Glomerular visceral epithelial cell (primary cell): Measurements from ENCODE around the gene HDAC4.

Experiments used
- DNase-seq: peaks from one replicate; pipeline ENCODE4 v3.0.0-alpha.2; 2016; ENCODE audit errors: extremely low spot score

HDAC4 gene

DNA sequence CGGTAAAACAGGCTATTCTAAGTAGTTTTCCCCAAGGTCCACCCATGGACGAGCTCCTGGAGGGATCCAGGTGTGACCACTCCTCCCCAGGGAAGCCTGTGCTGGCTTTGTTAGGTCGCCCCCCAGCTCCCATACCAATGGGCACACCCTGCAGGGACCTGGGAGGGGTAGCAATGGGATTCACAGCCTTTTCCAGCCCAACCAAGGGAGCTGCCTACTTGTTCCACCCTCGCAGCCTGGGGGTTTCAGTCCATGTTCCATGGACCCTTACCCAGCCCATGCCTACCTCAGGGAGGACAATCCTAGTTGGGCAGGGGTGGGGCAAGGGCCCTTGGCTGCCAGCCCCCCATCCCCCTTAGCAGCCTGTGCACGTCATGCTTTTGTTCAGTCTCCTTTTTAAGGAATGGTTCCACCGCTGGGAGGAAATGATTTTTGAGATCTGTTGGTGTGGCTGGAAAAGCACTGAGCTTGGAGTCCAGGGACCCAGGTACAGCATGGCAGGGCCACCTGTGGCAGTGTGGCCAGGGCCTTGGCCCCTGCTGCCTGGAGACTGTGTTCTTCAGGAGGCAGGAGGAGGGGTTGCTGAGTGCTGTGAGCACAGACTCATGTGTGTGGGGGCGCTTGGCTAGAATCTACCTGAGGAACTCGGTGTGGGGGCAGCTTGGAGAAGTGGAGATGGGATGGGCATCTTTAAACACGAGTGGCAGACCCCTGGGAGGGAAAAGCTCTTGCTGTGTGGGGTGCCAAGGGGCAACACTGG is 386.2 kb downstream of the HDAC4 start:
- DNase-seq: no peak

DNA sequence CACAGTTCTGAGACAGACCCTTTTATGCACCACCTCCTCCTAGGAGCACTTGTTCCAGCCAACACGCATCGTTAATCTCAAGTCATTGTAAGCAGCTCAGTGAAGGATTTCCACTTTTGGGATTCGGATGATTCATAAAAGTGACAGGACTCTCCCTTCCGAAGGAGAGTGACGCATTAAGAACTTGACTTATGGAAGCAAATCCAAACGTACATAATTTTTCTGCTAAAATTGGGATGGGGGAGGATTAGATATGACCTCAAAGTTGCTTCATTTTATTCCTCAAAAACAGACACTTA is 387.2 kb downstream of the HDAC4 start:
- DNase-seq: peak; percentile 10

DNA sequence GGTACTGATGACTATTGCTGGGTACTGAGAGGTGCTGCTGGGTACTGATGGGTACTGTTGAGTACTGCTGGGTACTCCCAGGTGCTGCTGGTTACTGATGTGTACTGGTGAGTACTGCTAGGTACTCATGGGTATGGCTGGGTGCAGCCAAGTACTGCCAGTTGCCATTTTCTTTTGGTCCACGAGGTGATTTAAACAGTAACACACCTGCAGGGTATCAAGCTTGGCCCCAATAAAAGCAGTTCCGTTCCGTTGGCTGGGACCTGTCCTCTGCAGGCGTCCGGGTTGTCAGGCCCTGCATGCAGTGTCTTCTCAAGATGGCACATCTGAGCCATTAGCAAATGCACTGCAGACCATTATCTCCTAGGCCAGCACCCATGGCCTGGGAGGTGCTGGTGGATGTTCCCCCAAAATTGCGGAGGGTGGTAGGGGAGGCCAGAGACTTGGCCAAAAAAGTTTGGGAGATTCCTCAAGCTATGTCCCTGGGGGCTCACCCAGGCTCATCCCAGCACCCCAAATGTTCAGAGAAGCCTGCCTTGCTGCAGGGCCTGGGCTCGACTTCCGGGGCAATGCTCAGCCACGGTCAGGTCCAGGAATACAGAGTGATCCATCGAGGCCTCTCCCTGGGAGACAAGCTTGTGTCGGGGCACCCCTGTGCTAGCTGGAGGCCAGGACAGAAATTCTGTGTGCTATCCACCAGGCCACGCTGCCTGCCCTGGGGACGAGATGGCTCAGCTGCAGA is 387.7 kb downstream of the HDAC4 start:
- no peak for DNase-seq

DNA sequence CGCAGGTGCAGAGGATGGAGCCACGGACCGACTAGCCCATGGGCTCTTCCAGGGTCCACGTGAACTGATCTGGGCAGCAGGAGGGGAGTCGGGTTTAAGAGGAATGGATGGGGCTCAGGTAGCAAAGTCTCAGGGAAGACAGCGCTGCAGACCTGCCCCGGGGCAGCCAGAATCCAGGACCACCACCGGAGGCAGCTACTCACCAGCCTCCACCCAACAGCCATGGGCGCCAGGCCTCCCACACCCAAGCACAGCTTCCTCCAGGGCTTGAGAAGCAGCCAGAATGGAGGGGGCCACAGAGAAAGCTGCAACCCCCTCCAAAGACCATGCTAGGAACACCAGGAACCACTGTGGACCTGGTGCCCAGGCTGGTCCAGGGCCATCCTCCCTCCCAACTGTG is 388.6 kb downstream of the HDAC4 start:
- DNase-seq: no peak

DNA sequence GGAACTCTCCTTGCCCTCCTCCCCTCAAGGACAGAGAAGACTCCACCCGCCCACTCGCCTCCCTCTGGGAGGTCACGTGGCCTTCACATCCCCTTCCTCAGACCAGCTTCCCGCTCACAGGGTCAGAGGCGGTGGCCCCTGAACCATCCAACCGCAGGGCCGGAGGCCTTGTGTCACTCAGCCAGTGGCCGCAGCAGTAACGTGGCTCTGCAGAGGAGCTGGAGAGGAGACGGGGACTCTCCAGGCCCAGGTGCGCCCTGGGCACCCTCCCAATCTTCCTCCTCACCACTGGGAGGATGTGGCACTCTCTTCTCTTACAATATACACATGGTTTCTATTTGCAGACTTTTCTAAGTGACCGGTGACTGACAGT is 391.2 kb downstream of the HDAC4 start:
- no peak for DNase-seq

DNA sequence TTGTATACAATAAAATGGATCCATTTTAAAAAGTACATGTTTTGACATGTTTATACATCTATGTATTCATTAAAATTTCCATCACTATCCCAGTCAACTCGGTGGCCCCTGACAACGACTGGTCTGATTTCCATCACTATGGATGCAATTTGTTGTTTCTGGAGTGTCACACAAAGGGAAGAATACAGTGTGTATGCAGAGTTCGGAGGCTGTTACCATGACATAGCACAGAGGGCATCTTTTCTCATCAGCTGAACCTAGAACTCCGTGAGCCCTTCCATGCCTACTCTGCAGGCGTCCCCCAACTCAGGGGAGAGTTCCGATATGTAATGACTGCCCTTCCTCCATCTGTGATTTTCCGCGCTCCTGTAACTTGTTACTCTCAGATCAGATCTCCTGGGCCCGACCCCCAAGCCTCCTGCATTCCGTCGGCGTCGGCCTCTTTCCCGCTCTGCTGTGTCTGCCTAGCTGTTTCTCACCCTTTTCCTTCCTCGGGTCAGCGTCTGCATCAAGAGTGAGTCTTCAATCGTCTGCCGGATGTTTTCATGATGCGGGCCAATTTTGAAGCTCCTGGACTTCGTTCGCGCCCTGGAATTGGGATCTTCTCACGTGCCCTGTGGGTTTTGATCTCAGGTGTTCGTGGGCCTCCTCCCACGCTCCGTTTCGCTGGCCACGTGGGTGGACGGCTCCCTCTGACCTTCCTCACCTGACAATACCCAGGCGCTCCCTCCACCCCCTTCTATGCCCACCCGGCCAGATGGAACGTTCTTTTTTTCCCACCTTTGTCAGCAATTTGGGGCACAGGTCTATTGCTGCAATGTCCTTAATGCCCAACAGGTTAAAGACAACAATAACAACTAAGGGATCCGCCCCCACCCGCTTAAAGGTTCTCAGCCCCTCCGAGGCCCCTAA is 391.9 kb downstream of the HDAC4 start:
- DNase-seq: no peak

DNA sequence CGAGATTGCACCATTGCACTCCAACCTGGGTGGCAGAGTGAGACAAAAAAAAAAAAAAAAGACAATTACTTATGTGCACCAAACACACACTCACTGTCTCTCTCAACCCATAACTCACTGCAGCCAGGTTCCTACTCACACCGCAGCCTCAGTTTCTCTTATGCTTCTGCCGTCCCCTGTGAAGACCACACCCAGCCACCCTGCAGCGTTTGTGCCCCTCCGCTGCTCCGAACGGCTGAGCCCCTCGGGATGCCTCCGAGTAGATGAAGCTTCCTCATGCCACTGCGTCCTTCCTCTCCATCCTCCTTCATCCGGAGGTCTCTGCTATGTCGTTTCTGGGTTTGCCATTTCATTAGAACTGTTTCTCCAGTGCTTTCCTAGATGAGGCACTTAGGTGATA is 392.8 kb downstream of the HDAC4 start:
- no peak for DNase-seq

DNA sequence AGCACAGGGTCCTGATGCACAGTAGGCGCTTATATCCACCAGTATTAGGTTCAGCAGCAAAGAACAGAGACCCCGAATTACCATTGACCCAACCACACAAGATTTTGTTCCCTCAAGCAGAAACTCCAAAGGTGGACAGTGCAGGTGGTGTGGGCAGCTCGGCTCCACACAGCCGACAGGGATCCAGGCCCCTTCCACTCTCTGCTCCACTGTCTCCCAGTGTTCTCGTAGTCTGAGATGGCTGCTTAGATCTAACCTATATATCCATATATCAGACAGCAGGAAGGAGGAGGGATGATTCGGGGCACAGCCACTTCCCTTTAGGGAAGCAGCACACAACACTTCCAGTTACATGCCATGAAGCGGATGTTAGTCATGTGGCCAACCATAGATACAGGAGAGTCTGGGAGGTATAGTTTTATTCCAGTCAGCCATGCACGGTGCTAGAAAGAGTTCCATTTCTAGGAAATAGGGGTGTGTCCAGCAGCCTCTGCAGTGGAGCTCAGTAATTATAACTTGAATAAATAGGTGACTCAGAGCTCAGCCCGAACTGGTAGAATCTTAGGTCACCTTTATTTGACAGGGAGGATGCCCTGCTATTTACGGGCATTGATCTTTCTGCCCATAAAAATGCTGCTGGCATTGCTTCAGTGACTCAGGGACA is 394.1 kb downstream of the HDAC4 start:
- no peak for DNase-seq

DNA sequence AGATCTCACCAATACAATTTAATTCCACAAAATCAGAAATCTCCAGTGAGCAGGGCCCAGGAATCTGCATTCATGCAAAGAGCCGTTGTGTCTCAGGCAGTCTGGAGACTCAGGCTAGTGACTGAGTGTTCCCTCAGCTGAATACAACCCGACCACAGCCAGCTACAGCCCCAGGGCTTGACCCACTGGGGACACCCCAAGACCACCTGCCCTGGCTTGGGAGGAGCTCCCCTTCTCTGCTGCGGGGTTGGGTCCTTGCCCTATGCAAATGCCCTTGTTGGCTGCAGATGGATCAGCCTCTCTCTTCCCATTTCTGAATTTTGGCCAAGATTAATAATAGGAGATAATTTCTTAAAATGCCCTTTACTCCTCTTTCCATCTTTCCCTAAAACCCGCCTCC is 395.2 kb downstream of the HDAC4 start:
- DNase-seq: no peak

DNA sequence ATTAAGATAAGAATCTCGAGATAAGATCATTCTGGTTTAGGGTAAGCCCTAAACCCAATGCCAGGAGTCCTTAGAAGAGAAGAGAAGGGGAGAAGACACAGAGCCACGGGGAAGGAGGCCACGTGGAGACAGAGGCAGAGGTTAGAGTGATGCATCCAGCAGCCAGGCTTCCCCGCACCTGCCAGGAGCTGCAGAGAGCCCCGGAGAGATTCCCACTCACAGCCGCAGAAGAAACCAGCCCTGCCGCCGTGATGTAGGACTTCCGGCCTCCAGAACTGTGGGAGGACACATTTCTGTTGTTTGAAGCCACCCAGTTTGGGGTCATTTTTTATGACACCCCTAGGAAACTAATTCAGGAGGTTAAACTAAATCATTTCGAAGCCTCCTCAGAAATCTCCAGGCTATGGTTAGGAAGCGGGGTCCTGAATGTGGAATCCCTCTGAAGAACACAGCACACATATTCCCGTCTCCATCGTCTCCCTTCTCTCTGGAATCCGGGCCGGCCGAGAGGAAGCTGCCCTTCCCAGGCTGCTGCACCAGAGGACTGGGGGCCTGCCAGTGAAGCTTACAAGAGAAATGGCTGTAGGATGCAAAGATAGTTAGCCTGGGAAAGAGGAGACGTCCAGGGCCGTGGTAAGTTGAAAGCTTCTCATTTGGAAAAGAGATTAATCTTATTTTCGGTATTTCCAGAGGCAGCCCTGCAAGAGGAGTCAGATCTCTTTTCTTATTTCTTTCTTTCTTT is 396.4 kb downstream of the HDAC4 start:
- no peak for DNase-seq

DNA sequence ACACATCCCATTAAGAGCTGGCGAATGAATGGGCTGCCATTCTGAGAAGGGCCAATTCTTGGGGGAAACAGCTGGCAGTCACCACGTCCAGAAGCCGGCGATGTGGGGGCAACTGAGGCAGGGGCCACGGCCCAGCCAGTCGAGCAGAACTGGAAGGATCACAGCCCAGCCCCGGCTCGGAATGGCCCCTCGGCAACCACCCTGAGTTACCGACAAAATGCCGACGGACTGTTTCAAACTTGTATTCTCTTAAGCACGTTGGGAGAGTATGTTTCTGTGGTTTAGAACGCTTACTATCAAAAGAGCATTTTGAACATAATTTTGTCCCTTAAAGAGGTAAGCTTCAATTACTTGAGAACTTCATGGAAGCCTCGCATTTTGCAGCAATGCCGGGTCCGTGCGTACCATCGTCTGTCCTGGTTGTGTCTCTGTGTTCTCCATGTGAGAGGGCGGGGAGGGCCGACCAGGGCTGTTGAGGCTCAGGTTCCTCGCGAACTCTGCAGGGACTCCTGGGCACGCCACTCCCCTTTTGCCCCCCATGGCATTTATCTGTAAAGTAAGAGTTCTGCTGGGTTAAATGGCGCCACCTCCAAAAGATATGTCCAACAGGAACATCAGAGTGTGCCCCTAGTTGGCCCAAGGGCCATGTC is 397.1 kb downstream of the HDAC4 start:
- DNase-seq: no peak

DNA sequence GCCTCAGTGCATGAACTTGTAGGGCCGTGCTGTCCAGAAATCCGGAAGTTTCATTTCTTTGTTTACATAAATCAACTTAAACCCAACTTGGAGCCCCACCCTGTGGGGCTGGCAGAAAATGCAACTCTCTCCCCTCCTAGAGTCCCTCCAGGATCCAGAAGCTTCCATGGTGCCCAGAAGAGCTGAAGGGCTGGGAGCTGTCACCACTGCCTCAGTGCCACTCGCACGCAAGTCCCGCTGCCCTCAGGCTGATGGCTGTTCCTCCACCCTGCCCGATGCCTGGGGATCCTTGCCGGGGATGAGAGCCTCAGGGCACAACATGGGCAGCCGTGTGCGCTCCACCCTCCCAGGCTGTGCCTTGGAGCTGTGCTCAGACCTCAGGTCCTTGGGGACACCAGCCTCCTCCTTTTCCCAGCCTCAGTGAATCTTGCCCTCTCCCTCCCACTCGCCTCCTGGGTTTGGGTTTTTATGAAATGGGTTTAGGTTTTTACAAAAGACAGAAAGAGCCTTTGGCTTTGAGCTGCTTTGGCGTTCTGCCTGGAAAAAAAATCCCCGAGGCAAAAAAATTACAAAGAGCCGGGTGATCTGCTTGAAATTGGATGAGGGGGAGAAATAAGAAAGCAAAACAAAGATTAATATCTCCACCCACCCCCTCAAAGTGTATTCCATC is 397.7 kb downstream of the HDAC4 start:
- DNase-seq: no peak

DNA sequence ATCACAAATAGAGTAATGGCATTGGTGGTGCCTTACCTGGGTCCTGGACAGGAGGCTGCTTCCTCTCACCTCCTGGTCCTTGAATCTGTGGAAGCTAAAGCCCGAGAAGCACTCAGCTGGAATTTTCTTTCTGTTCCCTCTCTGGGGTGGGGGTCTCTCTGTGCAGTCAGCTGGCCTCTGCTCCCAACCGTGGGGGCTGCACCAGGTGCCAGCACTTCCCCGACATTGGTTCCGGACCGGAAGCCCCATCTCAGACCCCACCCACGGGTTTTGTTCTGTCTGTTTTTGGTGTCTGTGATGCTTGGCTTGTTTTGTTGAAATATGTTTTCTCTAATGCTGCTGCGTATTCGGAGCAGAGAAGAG is 398.2 kb downstream of the HDAC4 start:
- DNase-seq: no peak

DNA sequence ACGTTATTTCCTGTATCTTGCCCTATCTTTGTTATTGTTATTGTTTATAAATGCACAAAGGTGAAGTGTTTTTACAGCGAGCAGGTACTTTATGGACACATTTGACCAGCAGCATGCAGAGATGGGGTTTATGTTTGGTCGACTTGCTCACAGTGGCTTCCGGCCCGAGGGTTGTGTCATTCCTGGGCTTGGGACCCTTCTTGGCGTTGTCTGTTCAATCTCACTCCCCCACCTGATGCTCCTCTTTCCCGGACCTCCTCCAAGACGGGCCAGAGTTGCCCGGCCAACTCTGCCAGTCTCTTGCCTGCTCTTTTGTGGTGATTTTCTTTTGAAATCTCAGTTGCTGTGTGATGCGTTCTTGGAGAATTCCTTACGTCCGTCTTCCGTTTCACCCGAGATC is 399.0 kb downstream of the HDAC4 start:
- DNase-seq: no peak

DNA sequence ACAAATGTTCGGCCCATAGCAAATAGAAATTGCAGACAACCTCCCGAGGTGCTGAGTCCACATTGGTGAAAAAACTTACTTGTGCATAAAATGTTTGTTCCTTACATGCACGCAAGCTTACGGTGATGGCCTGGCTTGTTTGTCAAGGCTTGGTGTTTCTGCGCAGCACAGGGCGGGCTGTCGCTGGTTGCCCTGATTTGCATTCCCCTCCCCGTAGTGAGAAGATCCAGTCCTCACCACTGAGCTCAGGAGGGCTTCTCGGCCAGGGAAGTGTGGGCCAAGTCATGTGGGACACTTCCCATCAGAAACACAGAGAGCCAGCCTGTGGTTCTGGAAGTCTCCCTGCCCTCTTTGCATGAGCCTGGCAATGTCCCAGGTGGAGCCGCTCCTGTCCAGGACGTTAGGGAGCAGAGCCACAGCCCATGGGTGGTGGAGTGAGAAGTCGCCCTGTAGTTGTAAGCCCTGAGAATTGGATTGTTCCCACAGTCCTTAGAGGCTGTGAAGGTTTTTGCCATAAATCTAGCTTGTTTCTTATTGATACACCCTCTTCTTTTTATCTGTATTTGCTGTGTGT is 400.2 kb downstream of the HDAC4 start:
- no peak for DNase-seq

DNA sequence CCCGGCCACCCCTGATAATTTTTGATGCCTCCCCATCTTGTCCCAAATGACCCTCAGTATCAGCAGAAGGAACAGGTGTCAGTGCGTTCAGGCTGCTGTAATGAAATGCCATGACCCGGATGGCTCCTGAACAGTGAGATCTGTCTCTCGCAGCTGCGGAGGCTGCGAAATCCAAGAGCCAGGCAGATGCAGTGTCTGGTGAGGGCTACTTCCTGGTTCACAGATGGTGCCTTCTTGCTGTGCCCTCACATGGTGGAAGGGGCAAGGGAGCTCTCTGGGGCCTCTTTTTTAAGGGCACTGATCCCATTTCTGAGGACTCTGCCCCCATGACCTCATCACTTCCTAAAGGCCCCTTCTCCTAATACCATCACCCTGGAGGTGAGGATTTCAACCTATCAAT is 400.7 kb downstream of the HDAC4 start:
- DNase-seq: no peak

DNA sequence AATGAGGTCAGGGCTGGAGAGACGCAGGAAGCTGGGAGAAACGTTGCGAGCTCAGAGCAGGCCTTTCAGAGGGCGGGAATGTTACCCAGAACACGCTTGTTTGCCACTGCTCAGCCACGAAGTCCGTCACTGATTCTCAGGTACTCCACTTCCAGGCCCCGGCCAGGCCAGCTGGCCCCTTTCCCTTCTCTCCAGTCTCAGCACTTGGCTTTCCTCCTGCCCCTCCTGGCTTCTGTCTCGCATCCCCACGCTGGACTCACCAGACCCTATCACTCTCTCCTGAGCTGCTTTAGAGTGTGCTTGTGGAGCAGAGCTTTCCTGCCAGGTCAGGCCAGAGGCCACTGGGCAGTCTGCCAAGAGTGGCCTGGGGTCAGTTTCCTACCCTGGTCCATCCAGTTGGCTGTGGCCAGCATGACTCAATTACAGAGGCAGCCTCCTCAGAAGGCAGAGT is 401.5 kb downstream of the HDAC4 start:
- no peak for DNase-seq

DNA sequence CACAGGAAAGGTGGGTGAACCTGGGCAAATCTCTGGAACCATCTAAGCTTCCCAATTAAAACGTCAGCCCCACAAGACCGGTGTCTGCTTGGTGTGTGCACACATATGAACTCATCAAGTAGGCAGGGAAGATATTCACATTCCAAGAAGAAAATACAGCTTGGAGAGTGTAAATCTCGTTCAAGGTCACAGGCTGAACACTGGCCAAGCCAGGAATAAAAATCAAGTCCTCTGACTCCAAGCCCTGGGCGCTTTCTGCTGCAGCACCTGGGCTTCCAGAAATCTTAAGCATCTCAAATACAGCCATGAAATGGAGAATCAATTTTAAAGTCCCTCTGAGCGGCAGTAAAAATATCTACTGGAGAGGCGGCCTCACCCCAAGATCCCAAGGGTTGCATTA is 402.0 kb downstream of the HDAC4 start:
- DNase-seq: no peak
